A549 treated with CORT108297 at 1 μM for 4 hours (cell line): Measurements from ENCODE around the gene CCT3. TPM values are rescaled to one million over a fixed set of nuclear protein-coding genes. Genes with fewer than 3 reads are reported as not detected.

ENCODE experiments used
- total RNA-seq: library from RNA; stranded (reverse); fragments of 200-300 nt; extraction: Qiagen RNA extraction; gene quantifications from 5 replicates; pipeline ENCODE4 v1.2.3, GENCODE V29; 2022

Gene CCT3
- 392 to 439 TPM (median 400 TPM) in 5 replicates for total RNA-seq

GRCh38 chr1:156338180-156338976 lies at the start of gene CCT3, which contains the start of gene TSACC:
TSS of gene CCT3 (minus strand) at chr1:156338292. CDS start at chr1:156338184, 108 bp downstream.
TSS of gene TSACC (plus strand) at chr1:156338526. CDS start at chr1:156339758, 1,232 bp downstream.

GRCh38 chr1:156368889-156369684 lies 31.0 kb upstream of the CCT3 start, which contains the start of gene RHBG:
TSS of gene RHBG (plus strand) at chr1:156369211. CDS start at chr1:156369250, 39 bp downstream.

GRCh38 chr1:156298852-156299357 lies 39.2 kb downstream of the CCT3 start, which contains the start of gene VHLL:
TSS of gene VHLL (minus strand) at chr1:156299307. CDS start at chr1:156299189, 118 bp downstream.

GRCh38 chr1:156295391-156295947 lies 42.6 kb downstream of the CCT3 start, which contains the start of gene GLMP:
TSS of gene GLMP (minus strand) at chr1:156295679. CDS start at chr1:156295645, 34 bp downstream.

GRCh38 chr1:156284112-156284511 lies 54.0 kb downstream of the CCT3 start, which contains the start of gene TMEM79:
TSS of gene TMEM79 (plus strand) at chr1:156284325. CDS start at chr1:156285227, 902 bp downstream.

GRCh38 chr1:156282479-156283222 lies 55.4 kb downstream of the CCT3 start, which contains the start of gene SMG5:
TSS of gene SMG5 (minus strand) at chr1:156282825. CDS start at chr1:156282680, 145 bp downstream.

Other genes with a start within 250 kb of the CCT3 start
- 587 to 756 TPM (median 723 TPM) in 5 replicates for gene LMNA, start 223.6 kb downstream of the CCT3 start, total RNA-seq
- gene SEMA4A, start 184.7 kb downstream of the CCT3 start, total RNA-seq = 0.20 to 0.46 TPM (median 0.42 TPM) in 5 replicates
- 24.3 to 27.6 TPM (median 26.9 TPM) in 5 replicates for gene SLC25A44, start 144.2 kb downstream of the CCT3 start, total RNA-seq
- 53.2 to 62.7 TPM (median 60.1 TPM) in 5 replicates for gene PMF1, start 125.3 kb downstream of the CCT3 start, total RNA-seq
- 0.34 to 0.75 TPM (median 0.52 TPM) in 4 of 5 replicates, not detected in the other for gene BGLAP, start 96.1 kb downstream of the CCT3 start, total RNA-seq
- 2.0 to 4.9 TPM (median 4.5 TPM) in 5 replicates for gene PAQR6, start 90.2 kb downstream of the CCT3 start, total RNA-seq
- gene SMG5, start 55.5 kb downstream of the CCT3 start, total RNA-seq = 39.5 to 49.8 TPM (median 48.2 TPM) in 5 replicates
- gene TMEM79, start 54.0 kb downstream of the CCT3 start, total RNA-seq = 6.8 to 10.2 TPM (median 8.9 TPM) in 5 replicates
- gene GLMP, start 42.6 kb downstream of the CCT3 start, total RNA-seq = 33.5 to 52.1 TPM (median 46.7 TPM) in 5 replicates
- gene VHLL, start 39.0 kb downstream of the CCT3 start, total RNA-seq = not detected in 5 replicates
- 1.8 to 4.1 TPM (median 2.1 TPM) in 5 replicates for gene TSACC, start 234 bp upstream of the CCT3 start, total RNA-seq
- not detected in 5 replicates for gene RHBG, start 30.9 kb upstream of the CCT3 start, total RNA-seq
- gene MEF2D, start 162.5 kb upstream of the CCT3 start, total RNA-seq = 20.9 to 35.5 TPM (median 30.3 TPM) in 5 replicates
- 12.2 to 20.9 TPM (median 18.6 TPM) in 5 replicates for gene IQGAP3, start 234.3 kb upstream of the CCT3 start, total RNA-seq
- not detected in 5 replicates for gene TTC24, start 241.4 kb upstream of the CCT3 start, total RNA-seq